Measurements from ENCODE around the gene SLC30A2. TPM values are rescaled to one million over a fixed set of nuclear protein-coding genes. Genes with fewer than 3 reads are reported as not detected.

Gene SLC30A2
- total and polyA plus RNA-seq, 10 of the 15 experiments (the other 5 are each of a cell fraction or from before 2014, with no cell fraction given), result 0.13 TPM; not detected in 9

GRCh38 chr1:25997828-25998761, 47.8 kb downstream of the SLC30A2 start, which contains the start of gene PAFAH2 (continued):
- TF ChIP-seq CEBPZ (IDR thresholded peaks at IDR 0.05; ENCODE audit: low read depth, low read length) (no peak; the same call in 1 of the 2 replicates), PAX5 (IDR thresholded peaks at IDR 0.05; ENCODE audit: borderline replicate concordance, low read depth, low read length) (peak; percentile 72; the same call in 1 of the 2 replicates), POLR2A (IDR thresholded peaks at IDR 0.05; ENCODE audit: low read depth, low read length) (no peak)

GRCh38 chr1:25996966-25997827, 48.7 kb downstream of the SLC30A2 start:
- H2AFZ ChIP-seq (ENCODE audit: control insufficient read depth, low read depth, low read length), result peak overlapping the region; percentile 88
- in situ Hi-C loops (cut with MboI), result loop anchor here (5.0 kb wide), 2 partner anchors 100 to 175 kb away; no protein-coding TSS in a partner anchor
- peak; percentile 17 for ATAC-seq

More at GRCh38 chr1:25996966-25997827, 48.7 kb downstream of the SLC30A2 start:
- peak overlapping the region; percentile 83 for H3K4me2 ChIP-seq (ENCODE audit: control insufficient read depth, insufficient read depth)
- H3K4me1 ChIP-seq (ENCODE audit: control insufficient read depth, insufficient read depth, low read length), result peaks cover 12% of the 10 kb centered on the region
- intact Hi-C loops (cut with micrococcal nuclease; ENCODE audit: unreplicated experiment), result loop anchor here (1.0 kb wide), 2 partner anchors 92 to 102 kb away; no protein-coding TSS in a partner anchor
- H3K9me3 ChIP-seq (replicated peaks; ENCODE audit: control insufficient read depth, insufficient read depth, low read length), result no peaks in the 10 kb centered on the region
- H3K79me2 ChIP-seq (ENCODE audit: control insufficient read depth, insufficient read depth, low read length), result peaks cover 6% of the 10 kb centered on the region
- ChIA-PET SMC1A (ENCODE audit: uncharacterized antibody, unreplicated experiment) (interaction anchor here (0.5 to 11.2 kb wide), 32 partner anchors 8 to 388 kb away, joined by 3 to 319 read pairs (median 4); partner anchors contain the start of genes PAQR7 and STMN1), POLR2A (interaction anchor here (0.5 to 9.8 kb wide), 13 partner anchors 47 to 292 kb away, joined by 3 to 116 read pairs (median 3); partner anchors contain the start of gene PAQR7), CTCF (interaction anchor here (0.7 to 7.7 kb wide), 46 partner anchors 9 to 1154 kb away, joined by 3 to 383 read pairs (median 4); partner anchors contain the start of genes CEP85, MTFR1L, PAQR7 and ZNF593), RAD21 (ENCODE audit: unreplicated experiment) (interaction anchor here (0.6 to 8.0 kb wide), 30 partner anchors 20 to 570 kb away, joined by 3 to 296 read pairs (median 4); partner anchors contain the start of genes MTFR1L, PAQR7 and STMN1)
- BruUV-seq (replicated peaks), result TSS peak; percentile 80
- DNase-seq (ENCODE audit: low read depth, low spot score), result peak; percentile 15
- H3K27me3 ChIP-seq (replicated peaks in 1 of 2; ENCODE audit: control insufficient read depth in 2 of 2, insufficient read depth in 2 of 2, low read length in 1 of 2), result no peaks in the 10 kb centered on the region
- H4K20me1 ChIP-seq (ENCODE audit: control insufficient read depth, insufficient read depth), result no peaks in the 10 kb centered on the region
- peaks cover 0 to 3% of the 10 kb centered on the region in 2 experiments; a peak in 1 of 4 replicates for H3K36me3 ChIP-seq (ENCODE audit: control insufficient read depth in 2 of 2, insufficient read depth in 2 of 2, low read length in 1 of 2)
- no peak for TF ChIP-seq HCFC1 (IDR thresholded peaks at IDR 0.05; ENCODE audit: low read length)
- TF ChIP-seq SRF (IDR thresholded peaks at IDR 0.05; ENCODE audit: low read depth in 2 of 2, low read length in 2 of 2), result 0 out of 4 replicates have a peak, but pooled peaks of 1 of the 2 experiments have one; percentile 44
- peak; percentile 32; the same call in 1 of the 2 replicates for TF ChIP-seq NR2F1 (conservative IDR thresholded peaks at IDR 0.05)
- no peak for TF ChIP-seq E4F1 (IDR thresholded peaks at IDR 0.05; ENCODE audit: borderline replicate concordance, partially characterized antibody)
- 0 out of 2 replicates have a peak, but pooled peaks have one; percentile 46 for TF ChIP-seq NKRF (conservative IDR thresholded peaks at IDR 0.05)
- peak; percentile 34 for TF ChIP-seq POLR2A (IDR thresholded peaks at IDR 0.05; ENCODE audit: low read depth, low read length)
- peak; percentile 7 for FAIRE-seq
- peak overlapping the region; percentile 76 for H3K9ac ChIP-seq (ENCODE audit: control insufficient read depth, insufficient read depth, low read length)
- 1% methylated on average over 13 of the region's 13 CpGs for WGBS (ENCODE audit: insufficient coverage, insufficient replicate concordance, low lambda C conversion rate, missing lambda C conversion rate)
- peak overlapping the region; percentile 67 for H3K27ac ChIP-seq (ENCODE audit: control insufficient read depth, insufficient read depth)
- H3K4me3 ChIP-seq, result peak overlapping the region; percentile 69
